Lung microvascular endothelial cell (primary cell): ENCODE results near the gene ECHDC3. TPM values are rescaled to one million over a fixed set of nuclear protein-coding genes. Genes with fewer than 3 reads are reported as not detected.
A peak's percentile ranks its signal among the peaks of the same experiment; 100 is the strongest.

ENCODE experiments used
- DNase-seq, 2 donors: peaks; one replicate each; pipeline versions ENCODE4 v3.0.0 to v3.0.0-alpha.2; 2010; ENCODE audit warnings: low read depth in 2 of 2
- total RNA-seq: library from RNA; depleted of rRNA; stranded (reverse); fragments of >200 nt; gene quantifications from 2 replicates; pipeline ENCODE4 v1.2.1, GENCODE V29; 2014

ECHDC3 gene
- total RNA-seq, 1 donor from 2014 or later, result 34.5 TPM

GRCh38 chr10:11746883-11747539, 4.8 kb downstream of the ECHDC3 start:
- DNase-seq, result peak in 1 of 2 donors; percentile 60

GRCh38 chr10:11748866-11749265, 6.7 kb downstream of the ECHDC3 start:
- no peak for DNase-seq

GRCh38 chr10:11750420-11750819, 8.2 kb downstream of the ECHDC3 start:
- no peak for DNase-seq

GRCh38 chr10:11754173-11754572, 12.0 kb downstream of the ECHDC3 start:
- DNase-seq, result peak in 1 of 2 donors; percentile 31

- no peak for DNase-seq
Observed at GRCh38 chr10:11754620-11755019, 12.4 kb downstream of the ECHDC3 start.

- DNase-seq, result no peak
Observed at GRCh38 chr10:11755512-11756263, 13.5 kb downstream of the ECHDC3 start.

GRCh38 chr10:11756766-11757315, 14.7 kb downstream of the ECHDC3 start:
- DNase-seq, result no peak

- DNase-seq, result peak; percentile 84 to 95
Observed at GRCh38 chr10:11757454-11757820, 15.3 kb downstream of the ECHDC3 start.

GRCh38 chr10:11757821-11758463, 15.8 kb downstream of the ECHDC3 start:
- peak; percentile 85 to 92 for DNase-seq

- DNase-seq, result no peak
Observed at GRCh38 chr10:11758527-11759236, 16.5 kb downstream of the ECHDC3 start.

GRCh38 chr10:11759347-11759746, 17.2 kb downstream of the ECHDC3 start:
- no peak for DNase-seq

GRCh38 chr10:11760151-11760550, 18.0 kb downstream of the ECHDC3 start:
- DNase-seq, result no peak

- no peak for DNase-seq
Observed at GRCh38 chr10:11760861-11761260, 18.7 kb downstream of the ECHDC3 start.

- DNase-seq, result no peak
Observed at GRCh38 chr10:11761431-11761830, 19.2 kb downstream of the ECHDC3 start.

GRCh38 chr10:11762706-11763500, 20.7 kb downstream of the ECHDC3 start:
- no peak for DNase-seq

GRCh38 chr10:11763501-11763861, 21.3 kb downstream of the ECHDC3 start:
- no peak for DNase-seq

- DNase-seq, result no peak
Observed at GRCh38 chr10:11765141-11765540, 23.0 kb downstream of the ECHDC3 start.

- no peak for DNase-seq
Observed at GRCh38 chr10:11772575-11773288, 30.6 kb downstream of the ECHDC3 start.

GRCh38 chr10:11773761-11774441, 31.7 kb downstream of the ECHDC3 start:
- DNase-seq, result no peak

- no peak for DNase-seq
Observed at GRCh38 chr10:11775412-11775811, 33.2 kb downstream of the ECHDC3 start.
